ENCODE measurements around the gene NPAS3.

The NPAS3 gene

DNA sequence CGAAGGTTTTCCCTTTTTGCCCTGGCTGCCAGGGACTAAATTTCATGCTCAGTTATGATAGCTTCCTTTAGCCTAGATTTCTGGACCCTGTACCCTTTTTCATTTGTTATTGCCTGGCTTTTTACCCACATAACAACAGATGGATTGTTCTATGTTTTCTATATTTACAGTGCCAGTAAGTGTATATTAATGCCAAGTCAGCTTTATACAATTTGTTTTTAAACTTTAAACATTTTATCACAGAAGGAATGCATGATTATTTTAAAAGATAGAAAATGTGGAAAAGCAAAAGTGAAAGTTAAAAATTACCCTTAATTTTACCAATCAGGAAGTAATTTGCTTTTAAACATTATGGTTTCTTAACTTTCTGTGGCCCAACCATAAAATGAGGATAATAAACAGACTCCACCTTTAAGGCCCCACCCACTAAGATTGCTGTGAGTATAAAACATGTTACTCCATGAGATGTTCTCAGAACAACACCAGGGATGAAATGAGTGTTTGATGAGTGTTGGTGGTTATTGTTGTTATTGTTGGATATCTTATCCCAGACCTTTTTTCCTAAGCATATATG is 515.4 kb downstream of the NPAS3 start:
- no peak for DNase-seq

DNA sequence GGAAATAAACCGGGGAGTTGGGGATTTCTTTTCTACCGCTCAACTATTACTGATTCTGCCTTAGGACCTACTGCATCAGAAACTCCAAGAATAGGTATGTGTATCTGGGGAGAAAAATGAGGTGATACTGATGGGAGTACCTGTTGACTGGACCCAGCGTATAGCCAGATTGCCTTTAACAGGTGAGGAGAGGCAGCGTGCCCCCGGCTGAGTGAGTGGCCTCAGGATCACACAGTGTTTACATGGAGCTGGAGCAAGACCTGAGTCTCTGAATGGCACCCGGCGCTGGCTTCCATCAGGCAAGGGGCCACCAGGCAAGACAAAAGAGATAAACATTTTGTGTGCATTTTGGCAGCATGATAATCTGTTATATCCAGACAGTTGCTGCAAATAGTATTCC is 516.0 kb downstream of the NPAS3 start:
- no peak for DNase-seq

- DNase-seq: no peak
Observed at GRCh38 chr14:33455654-33456345, 517.1 kb downstream of the NPAS3 start.

DNA sequence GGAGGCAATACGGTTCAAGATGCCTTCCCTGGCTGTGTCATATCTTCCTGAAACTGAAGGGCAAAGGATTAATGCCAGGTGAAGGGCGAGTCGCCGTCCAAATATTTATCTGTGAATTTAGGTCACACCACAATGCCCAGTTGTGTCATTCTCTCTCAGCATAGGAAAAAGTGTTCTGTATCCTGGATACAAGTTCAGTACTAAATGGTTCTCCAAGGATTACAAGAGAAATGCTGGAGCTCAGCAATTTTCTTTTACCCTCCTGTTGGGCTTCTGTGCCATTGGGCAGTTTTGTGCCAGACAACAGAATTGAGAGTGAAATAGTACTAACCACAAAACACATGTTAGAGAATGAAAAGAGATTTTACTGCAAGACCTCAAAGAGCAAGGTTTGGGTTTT is 518.3 kb downstream of the NPAS3 start:
- no peak for DNase-seq

DNA sequence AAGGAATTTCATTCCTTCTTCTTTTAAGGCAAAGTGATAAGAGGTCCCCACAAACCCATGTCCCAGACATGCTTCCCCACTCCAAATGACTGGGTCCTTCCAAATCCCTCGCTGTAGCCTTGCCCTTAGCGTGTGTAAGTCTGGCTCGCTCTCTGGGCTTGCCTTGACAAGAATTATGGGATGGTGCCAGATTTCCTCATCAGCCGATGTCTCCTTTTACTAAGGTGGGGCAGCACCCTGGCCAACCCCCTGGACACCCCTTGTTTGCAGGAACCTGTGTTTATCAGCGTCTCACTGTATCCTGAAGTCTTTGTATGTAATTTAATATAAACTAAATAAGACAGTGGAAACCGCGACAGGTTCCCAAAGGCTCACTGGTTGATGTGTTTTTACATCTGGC is 518.9 kb downstream of the NPAS3 start:
- no peak for DNase-seq

DNA sequence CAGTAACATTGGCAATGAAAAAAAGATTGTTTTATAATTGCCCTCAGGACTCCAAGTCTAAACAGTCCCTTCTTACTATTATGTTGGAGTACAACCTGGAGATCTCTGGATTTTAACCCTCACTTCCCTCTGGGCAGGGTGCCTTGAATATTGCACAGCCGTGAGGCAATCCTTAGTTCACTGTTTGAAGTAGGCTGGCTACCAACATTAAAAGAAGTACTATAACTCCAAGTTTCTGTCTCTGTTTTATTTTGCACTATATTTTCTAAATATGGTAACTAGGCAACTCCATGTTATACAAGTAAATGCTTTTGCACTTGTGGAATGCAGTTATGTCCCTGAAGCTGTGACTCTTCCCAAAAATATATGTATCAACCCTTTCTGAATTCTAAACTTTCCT is 521.5 kb downstream of the NPAS3 start:
- no peak for DNase-seq

DNA sequence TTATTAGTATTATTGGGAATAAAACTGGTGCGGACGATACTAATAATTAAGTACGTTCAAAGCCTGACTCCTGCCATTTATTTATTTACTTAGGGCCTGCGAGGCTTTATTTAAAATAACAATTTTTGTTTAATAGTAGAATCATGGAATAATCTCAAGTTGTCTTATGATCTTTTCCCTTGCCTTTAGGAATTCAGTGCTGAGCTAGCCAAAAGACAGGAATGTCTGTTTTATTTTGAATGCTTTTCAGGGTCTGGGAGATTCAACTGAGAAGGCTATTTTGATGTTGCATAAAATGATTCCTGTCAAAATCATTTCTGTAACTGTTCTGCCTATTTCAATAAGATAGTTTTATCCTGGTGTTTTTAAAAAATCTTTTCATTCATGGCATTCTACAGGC is 522.4 kb downstream of the NPAS3 start:
- DNase-seq: no peak

DNA sequence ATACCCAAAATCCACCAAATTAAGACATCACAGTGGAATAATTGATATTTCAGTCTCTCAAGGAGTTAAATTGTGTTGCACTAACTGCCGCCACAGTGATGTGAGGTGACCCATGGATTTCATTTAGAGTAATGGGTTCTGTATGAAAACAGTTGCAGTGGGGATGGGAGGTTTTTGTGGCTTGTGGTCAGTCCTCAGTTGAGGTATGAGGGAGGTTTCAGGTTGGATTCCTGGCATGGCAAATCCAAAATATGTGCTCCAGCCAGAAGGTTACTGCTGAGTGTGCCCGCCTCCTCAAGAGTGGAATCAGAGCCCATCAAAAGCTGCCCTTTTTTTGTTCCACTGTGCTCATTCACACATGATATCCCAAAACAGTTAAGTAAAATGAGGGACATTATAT is 525.1 kb downstream of the NPAS3 start:
- DNase-seq: no peak

- no peak for DNase-seq
Observed at GRCh38 chr14:33464254-33464962, 525.7 kb downstream of the NPAS3 start.

DNA sequence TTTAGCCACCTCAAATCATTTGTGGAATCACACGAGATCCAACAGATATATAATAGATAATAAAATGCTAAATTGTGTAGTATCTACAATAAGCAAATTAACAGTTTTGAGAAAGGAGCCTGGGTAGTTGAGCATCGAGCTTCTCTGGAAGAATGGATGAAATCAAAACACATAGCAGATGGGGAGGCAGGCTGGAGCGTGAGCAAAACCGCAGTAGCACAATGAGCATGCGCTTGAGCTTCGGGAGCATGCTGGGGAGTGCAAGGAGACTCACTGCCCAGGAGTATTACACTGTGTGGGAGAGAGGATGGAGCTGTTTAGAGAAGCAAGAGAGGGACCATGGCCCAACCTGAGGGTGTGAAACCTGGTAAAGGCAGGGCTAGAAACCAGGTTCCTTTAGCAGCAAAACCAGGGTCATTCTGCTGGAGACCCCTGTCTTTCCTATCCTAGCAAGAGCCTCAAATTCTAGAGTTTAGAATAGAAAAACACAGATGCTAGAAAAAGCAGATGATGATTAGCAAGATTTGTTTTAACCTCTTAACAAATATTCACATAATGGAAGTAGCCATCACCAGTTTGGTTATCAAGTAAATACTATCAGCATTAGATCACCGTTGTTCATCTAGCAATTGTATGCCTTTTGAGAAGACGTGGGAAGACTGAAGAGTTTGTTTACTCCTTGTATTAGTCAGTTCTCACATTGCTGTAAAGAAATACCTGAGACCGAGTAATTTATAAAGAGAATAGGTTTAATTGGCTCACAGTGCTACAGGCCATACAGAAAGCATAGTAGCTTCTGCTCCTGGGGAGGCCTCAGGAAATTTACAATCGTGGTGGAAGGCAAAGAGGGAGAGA is 527.4 kb downstream of the NPAS3 start:
- DNase-seq: no peak

- no peak for DNase-seq
Observed at GRCh38 chr14:33467971-33468370, 529.3 kb downstream of the NPAS3 start.

- DNase-seq: no peak
Observed at GRCh38 chr14:33469898-33470297, 531.2 kb downstream of the NPAS3 start.

GRCh38 chr14:33471776-33472175 is 533.1 kb downstream of the NPAS3 start:
- no peak for DNase-seq

GRCh38 chr14:33475623-33476022 is 536.9 kb downstream of the NPAS3 start:
- no peak for DNase-seq

DNA sequence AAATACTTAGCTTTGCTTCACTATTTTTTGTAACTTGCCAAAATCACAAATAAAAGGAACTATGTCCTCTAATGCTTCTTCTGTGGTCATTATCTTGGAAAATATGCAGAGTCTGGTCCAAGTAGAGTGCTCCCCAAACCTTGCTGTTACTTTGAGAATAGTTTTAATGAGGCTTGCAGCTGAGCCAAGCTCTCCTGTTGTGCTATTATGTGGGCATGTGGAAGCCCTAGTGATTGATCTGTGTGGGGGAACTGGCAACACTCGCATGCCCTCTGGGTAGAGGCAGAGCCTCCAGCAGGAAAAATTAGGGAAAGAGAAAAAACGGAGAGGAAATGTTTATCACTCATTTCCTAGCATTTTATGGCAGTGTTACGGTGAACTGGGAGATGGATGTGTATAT is 539.1 kb downstream of the NPAS3 start:
- DNase-seq: no peak

- no peak for DNase-seq
Observed at GRCh38 chr14:33480071-33480886, 541.6 kb downstream of the NPAS3 start.

DNA sequence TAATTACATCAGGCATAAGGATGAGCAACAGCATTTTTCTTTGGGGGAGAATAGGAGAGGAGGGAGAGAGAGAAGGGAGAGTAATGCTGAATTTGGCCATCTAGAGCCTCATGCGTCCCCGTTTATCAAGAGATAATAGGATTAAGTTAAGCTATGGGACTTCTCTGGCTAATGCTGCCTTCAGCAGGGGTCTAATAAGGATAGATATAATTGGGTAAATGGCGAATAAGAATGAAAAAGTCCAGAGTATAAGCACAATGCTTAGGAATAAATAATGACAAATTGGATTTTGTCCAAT is 542.2 kb downstream of the NPAS3 start:
- no peak for DNase-seq

- DNase-seq: no peak
Observed at GRCh38 chr14:33483110-33483509, 544.4 kb downstream of the NPAS3 start.

DNA sequence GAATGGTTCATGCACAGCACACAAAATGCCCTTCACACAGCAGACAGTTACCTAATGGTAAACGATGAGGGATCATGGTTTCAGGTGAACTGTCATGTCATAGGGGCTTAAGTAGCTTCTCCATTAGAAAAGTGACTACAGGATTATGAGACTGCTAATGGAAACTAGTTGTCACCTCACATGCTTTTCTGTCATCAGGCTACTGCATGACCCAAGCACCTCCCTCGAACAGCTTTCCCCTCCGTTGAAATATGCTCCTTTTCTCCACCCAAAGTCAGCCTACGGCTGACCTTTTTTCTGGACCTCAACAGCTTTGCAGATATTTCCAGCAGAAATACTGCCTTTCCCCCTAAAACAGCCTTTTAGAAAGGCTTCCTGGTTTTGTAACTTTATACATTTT is 544.9 kb downstream of the NPAS3 start:
- DNase-seq: no peak

GRCh38 chr14:33484264-33484663 is 545.6 kb downstream of the NPAS3 start:
- no peak for DNase-seq

GRCh38 chr14:33486332-33486890 is 547.7 kb downstream of the NPAS3 start:
- DNase-seq: no peak

- DNase-seq: no peak
Observed at GRCh38 chr14:33488582-33488981, 549.9 kb downstream of the NPAS3 start.

DNA sequence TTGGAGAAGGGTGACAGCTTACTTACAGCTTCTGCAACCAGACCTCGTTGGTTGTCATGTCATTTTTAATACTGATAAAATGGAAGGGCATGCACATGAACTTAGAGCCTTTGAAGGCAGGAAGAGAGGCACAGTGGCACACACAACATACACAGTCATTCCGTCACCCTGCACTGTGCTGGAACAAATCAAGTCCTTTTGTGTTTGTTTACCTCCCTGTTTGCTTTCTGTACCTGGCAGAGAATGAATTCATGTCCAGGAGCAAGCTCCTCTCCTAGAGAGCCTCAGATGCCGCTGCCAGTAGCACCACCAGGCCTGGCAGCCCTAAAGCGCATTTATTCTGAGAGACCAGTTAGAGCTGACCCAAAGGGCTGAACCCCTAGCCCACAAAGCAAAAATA is 551.9 kb downstream of the NPAS3 start:
- no peak for DNase-seq
